ENCODE results near the gene PWWP2B. TPM values are rescaled to one million over a fixed set of nuclear protein-coding genes. Genes with fewer than 3 reads are reported as not detected.

The PWWP2B gene
- total RNA-seq, 4 donors from 2014 or later, result 11.8 to 25.5 (median 14.3) TPM

- H3K9me3 ChIP-seq, result no peaks in the 10 kb centered on the region
- DNase-seq (ENCODE audit: extremely low spot score), result no peak
- peaks cover 0 to 3% (median 0%) of the 10 kb centered on the region in 4 donors for H3K4me1 ChIP-seq
- no peaks in the 10 kb centered on the region for H3K27me3 ChIP-seq
- TF ChIP-seq POLR2A (IDR thresholded peaks at IDR 0.05; ENCODE audit: low read depth) (no peak), EP300 (IDR thresholded peaks at IDR 0.05) (no peak), POLR2AphosphoS5 (IDR thresholded peaks at IDR 0.05) (no peak), CTCF (IDR thresholded peaks at IDR 0.05) (no peak)
- 91% methylated on average over 15 of the region's 21 CpGs for WGBS
- H3K36me3 ChIP-seq, result peaks cover 0 to 41% (median 26%) of the 10 kb centered on the region in 4 donors
- no peak overlapping the region for H3K4me3 ChIP-seq
- H3K27ac ChIP-seq (replicated peaks in 1 of 4), result no peak overlapping the region
- intact Hi-C loops (cut with DNase I), result no loop called here
Observed at GRCh38 chr10:132359305-132360040, 37.5 kb upstream of the PWWP2B start.

- H3K9me3 ChIP-seq, result no peaks in the 10 kb centered on the region
- no peak overlapping the region for H3K4me3 ChIP-seq
- no peak overlapping the region for H3K27ac ChIP-seq (replicated peaks in 1 of 4)
- peaks cover 6 to 44% (median 26%) of the 10 kb centered on the region in 4 donors for H3K36me3 ChIP-seq
- peaks cover 0 to 3% (median 0%) of the 10 kb centered on the region in 4 donors for H3K4me1 ChIP-seq
- H3K27me3 ChIP-seq, result no peaks in the 10 kb centered on the region
- intact Hi-C loops (cut with DNase I), result no loop called here
- DNase-seq (ENCODE audit: extremely low spot score), result no peak
- 64% methylated on average over 16 of the region's 22 CpGs for WGBS
- TF ChIP-seq CTCF (IDR thresholded peaks at IDR 0.05), result peak in 2 of 3 experiments; percentile 35 to 57
- TF ChIP-seq EP300 (IDR thresholded peaks at IDR 0.05), result no peak
Observed at GRCh38 chr10:132360766-132361447, 36.1 kb upstream of the PWWP2B start.

- H3K36me3 ChIP-seq, result peaks cover 13 to 50% (median 33%) of the 10 kb centered on the region in 4 donors
- no peak for DNase-seq (ENCODE audit: extremely low spot score)
- intact Hi-C loops (cut with DNase I), result no loop called here
- no peak overlapping the region for H3K4me3 ChIP-seq
- no peak overlapping the region for H3K27ac ChIP-seq (replicated peaks in 1 of 4)
- H3K4me1 ChIP-seq, result peaks cover 0 to 3% (median 0%) of the 10 kb centered on the region in 4 donors
- H3K9me3 ChIP-seq, result no peaks in the 10 kb centered on the region
- TF ChIP-seq POLR2A (IDR thresholded peaks at IDR 0.05; ENCODE audit: low read depth) (no peak), CTCF (IDR thresholded peaks at IDR 0.05) (no peak), EP300 (IDR thresholded peaks at IDR 0.05) (no peak), POLR2AphosphoS5 (IDR thresholded peaks at IDR 0.05) (no peak)
- H3K27me3 ChIP-seq, result no peaks in the 10 kb centered on the region
- whole genome bisulfite sequencing, result 94% methylated on average over 15 of the region's 15 CpGs
Observed at GRCh38 chr10:132361581-132362101, 35.4 kb upstream of the PWWP2B start.

- no peak overlapping the region for H3K4me3 ChIP-seq
- TF ChIP-seq POLR2A (IDR thresholded peaks at IDR 0.05; ENCODE audit: low read depth), result no peak
- TF ChIP-seq POLR2AphosphoS5 (IDR thresholded peaks at IDR 0.05), result no peak
- no peak for TF ChIP-seq CTCF (IDR thresholded peaks at IDR 0.05)
- TF ChIP-seq EP300 (IDR thresholded peaks at IDR 0.05), result no peak
- peaks cover 18 to 54% (median 34%) of the 10 kb centered on the region in 4 donors for H3K36me3 ChIP-seq
- H3K27me3 ChIP-seq, result no peaks in the 10 kb centered on the region
- WGBS, result 87% methylated on average over 12 of the region's 12 CpGs
- H3K4me1 ChIP-seq, result peaks cover 0 to 3% (median 0%) of the 10 kb centered on the region in 4 donors
- no peaks in the 10 kb centered on the region for H3K9me3 ChIP-seq
- no peak overlapping the region for H3K27ac ChIP-seq (replicated peaks in 1 of 4)
- DNase-seq (ENCODE audit: extremely low spot score), result no peak
- intact Hi-C loops (cut with DNase I), result no loop called here
Observed at GRCh38 chr10:132362151-132362611, 34.8 kb upstream of the PWWP2B start.

Data from esophagus muscularis mucosa (tissue), 4 donors.